GF-D8 (cell line): ENCODE data around the gene CLEC18C.
"Not testable (repeated sequence)": the region's sequence is repeated elsewhere in the genome, so short reads cannot be mapped to it uniquely, and the experiment has no call there.

Source experiments
- DNase-seq: peaks from one replicate; lab custom pipeline; 2025; lab: John Stamatoyannopoulos, UW

Gene CLEC18C

GRCh38 chr16:70218586-70218985 lies 45.0 kb downstream of the CLEC18C start:
- not testable (repeated sequence) for DNase-seq

GRCh38 chr16:70222574-70222973 lies 49.0 kb downstream of the CLEC18C start:
- DNase-seq: not testable (repeated sequence)

DNA sequence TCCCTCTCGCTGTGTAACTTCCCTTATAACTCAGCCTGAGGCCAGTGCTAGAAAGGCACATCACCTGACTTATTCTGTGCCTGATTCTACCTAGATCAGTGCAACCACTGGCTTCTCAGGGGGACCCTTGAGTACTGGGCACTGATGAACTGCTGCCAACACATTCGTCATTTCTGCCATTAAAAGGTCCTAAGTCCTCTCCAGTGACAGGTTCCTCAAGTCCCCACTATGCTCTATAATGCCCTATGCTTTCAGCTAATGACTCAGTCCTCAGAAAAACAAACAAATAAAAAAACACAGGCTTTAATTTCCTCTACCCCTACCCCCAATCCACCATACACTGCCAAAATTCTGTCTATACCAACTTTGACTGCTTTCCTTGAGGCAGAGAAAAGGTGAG lies 49.6 kb downstream of the CLEC18C start:
- DNase-seq: not testable (repeated sequence)

DNA sequence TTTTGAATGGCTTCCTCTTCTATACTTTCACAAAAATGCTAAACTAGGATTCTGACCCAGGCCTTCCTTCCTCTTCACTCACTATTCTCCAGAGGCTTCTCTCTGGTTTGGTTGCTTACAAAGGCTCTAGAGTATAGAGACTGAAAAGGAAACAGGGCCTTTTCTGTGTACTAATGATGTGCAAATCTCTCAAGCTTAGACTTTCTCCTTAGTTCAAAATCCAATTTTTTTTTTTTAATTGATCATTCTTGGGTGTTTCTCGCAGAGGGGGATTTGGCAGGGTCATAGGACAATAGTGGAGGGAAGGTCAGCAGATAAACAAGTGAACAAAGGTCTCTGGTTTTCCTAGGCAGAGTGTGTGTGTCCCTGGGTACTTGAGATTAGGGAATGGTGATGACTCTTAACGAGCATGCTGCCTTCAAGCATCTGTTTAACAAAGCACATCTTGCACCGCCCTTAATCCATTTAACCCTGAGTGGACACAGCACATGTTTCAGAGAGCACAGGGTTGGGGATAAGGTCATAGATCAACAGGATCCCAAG lies 50.5 kb downstream of the CLEC18C start:
- not testable (repeated sequence) for DNase-seq

DNA sequence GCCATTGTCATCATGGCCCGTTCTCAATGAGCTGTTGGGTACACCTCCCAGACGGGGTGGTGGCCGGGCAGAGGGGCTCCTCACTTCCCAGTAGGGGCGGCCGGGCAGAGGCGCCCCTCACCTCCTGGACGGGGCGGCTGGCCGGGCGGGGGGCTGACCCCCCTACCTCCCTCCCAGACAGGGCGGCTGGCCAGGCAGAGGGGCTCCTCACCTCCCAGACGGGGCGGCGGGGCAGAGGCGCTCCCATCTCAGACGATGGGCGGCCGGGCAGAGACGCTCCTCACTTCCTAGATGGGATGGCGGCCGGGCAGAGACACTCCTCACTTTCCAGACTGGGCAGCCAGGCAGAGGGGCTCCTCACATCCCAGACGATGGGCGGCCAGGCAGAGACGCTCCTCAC lies 51.1 kb downstream of the CLEC18C start:
- DNase-seq: not testable (repeated sequence)

DNA sequence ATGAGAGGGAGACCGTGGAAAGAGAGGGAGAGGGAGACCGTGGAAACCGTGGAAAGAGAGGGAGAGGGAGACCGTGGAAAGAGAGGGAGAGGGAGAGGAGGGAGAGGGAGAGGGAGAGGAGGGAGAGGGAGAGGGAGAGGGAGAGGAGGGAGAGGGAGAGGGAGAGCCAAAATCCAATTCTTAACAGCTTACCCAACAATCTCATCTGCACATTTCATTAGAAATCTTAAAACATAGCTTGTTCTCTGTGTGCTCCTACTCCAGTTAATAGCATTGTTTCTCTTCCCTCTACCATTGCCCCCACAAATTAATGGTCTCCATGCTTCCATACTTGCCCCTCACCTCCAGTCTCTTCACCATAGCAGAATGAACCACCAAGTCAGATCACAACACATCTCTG lies 51.8 kb downstream of the CLEC18C start:
- not testable (repeated sequence) for DNase-seq

- not testable (repeated sequence) for DNase-seq
Observed at GRCh38 chr16:70226024-70226423, 52.4 kb downstream of the CLEC18C start.

GRCh38 chr16:70231831-70232230 lies 58.2 kb downstream of the CLEC18C start:
- not testable (repeated sequence) for DNase-seq
